Endothelial cell of umbilical vein (primary cell): ENCODE measurements around the gene TMC1. TPM values are rescaled to one million over a fixed set of nuclear protein-coding genes. Genes with fewer than 3 reads are reported as not detected.

Source experiments
- BruUV-seq: library from RNA; stranded (reverse); fragments of 400-500 nt; replicated peaks from 2 replicates; lab custom pipeline; 2021; lab: Mats Ljungman, UMichigan
- CTCF ChIA-PET: fragments of 300-600, 350-600 bp; sonication (Branson Sonifier 250); formaldehyde crosslinking; loops from one replicate; lab custom pipeline; 2021; ENCODE audit warnings: antibody characterized with exemption, inconsistent platforms; lab: Charles Lee
- POLR2A ChIA-PET: fragments of 300-600, 350-600 bp; sonication (Branson Sonifier 250); formaldehyde crosslinking; loops from one replicate; lab custom pipeline; 2021; ENCODE audit warnings: antibody characterized with exemption, inconsistent platforms; lab: Charles Lee
- DNase-seq: peaks from one replicate; pipeline ENCODE4 v3.0.0-alpha.2; 2011; ENCODE audit warnings: low read depth, low spot score
- FAIRE-seq: peaks from 2 replicates; lab custom pipeline; 2011; peaks lifted over from hg19 to GRCh38; lab: Jason Lieb, UNC
- H2AFZ ChIP-seq: 2 replicates; pipeline ENCODE4 v1.6.0; 2012; ENCODE audit warnings: low read depth, low read length, control low read depth, inconsistent platforms
- H3K27ac ChIP-seq: 2 replicates; pipeline ENCODE4 v1.5.1; 2011; ENCODE audit warnings: low read depth, mild to moderate bottlenecking, control low read depth, low read length, moderate library complexity; ENCODE audit not compliant: insufficient read depth
- H3K27me3 ChIP-seq, 2 experiments: 2 replicates each; pipeline versions ENCODE4 v1.6.0 to v1.6.1; 2011; ENCODE audit warnings: low read length in 2 of 2, mixed read lengths in 1 of 2; ENCODE audit not compliant: control insufficient read depth in 2 of 2, insufficient read depth in 2 of 2
- H3K36me3 ChIP-seq, 2 experiments: 2 replicates in 1 of 2; 3 replicates in 1 of 2; pipeline ENCODE4 v1.5.1; 2011; ENCODE audit warnings: low read length in 2 of 2, mild to moderate bottlenecking in 1 of 2, moderate library complexity in 1 of 2; ENCODE audit not compliant: control insufficient read depth in 2 of 2, insufficient read depth in 2 of 2; ENCODE audit errors: extremely low read depth in 1 of 2
- H3K4me1 ChIP-seq: 3 replicates; pipeline ENCODE4 v1.5.1; 2011; ENCODE audit warnings: mild to moderate bottlenecking, low read length; ENCODE audit not compliant: control insufficient read depth, insufficient read depth; ENCODE audit errors: extremely low read depth
- H3K4me2 ChIP-seq: 2 replicates; pipeline ENCODE4 v1.6.1; 2011; ENCODE audit warnings: low read length, control low read depth, mixed read lengths; ENCODE audit not compliant: insufficient read depth
- H3K4me3 ChIP-seq, 3 experiments: fragments of 200-600 bp in 1 of 3; sonication (generic), shearing (Covaris generic) in 1 of 3; replicated peaks in 1 of 3; 2 replicates each; pipeline ENCODE4 v1.5.1; 2011 to 2016; ENCODE audit warnings: control low read depth in 3 of 3, low read length in 3 of 3, mild to moderate bottlenecking in 2 of 3, inconsistent platforms in 1 of 3, low read depth in 1 of 3, moderate library complexity in 1 of 3; ENCODE audit not compliant: insufficient read depth in 1 of 3
- H3K79me2 ChIP-seq: 2 replicates; pipeline ENCODE4 v1.6.0; 2012; ENCODE audit warnings: low read length, inconsistent platforms; ENCODE audit not compliant: control insufficient read depth, insufficient read depth
- H3K9ac ChIP-seq: replicated peaks from 2 replicates; pipeline ENCODE3; 2011; ENCODE audit warnings: low read length, control low read depth; ENCODE audit not compliant: insufficient read depth; ENCODE audit errors: extremely low read depth
- H3K9me1 ChIP-seq: replicated peaks from 3 replicates; pipeline ENCODE4 v1.6.0; 2011; ENCODE audit warnings: mild to moderate bottlenecking, low read length; ENCODE audit not compliant: control insufficient read depth, insufficient read depth; ENCODE audit errors: extremely low read depth
- H3K9me3 ChIP-seq: replicated peaks from 2 replicates; pipeline ENCODE4 v1.5.1; 2012; ENCODE audit warnings: low read length, inconsistent platforms; ENCODE audit not compliant: control insufficient read depth, insufficient read depth
- H4K20me1 ChIP-seq: replicated peaks from 2 replicates; pipeline ENCODE3; 2011; ENCODE audit warnings: mild to moderate bottlenecking, low read length; ENCODE audit not compliant: control insufficient read depth, insufficient read depth; ENCODE audit errors: extremely low read depth
- CTCF ChIP-seq, 2 donors: IDR thresholded peaks; 1 replicate in 1 of 2; 2 replicates in 1 of 2; pipeline ENCODE4 v1.5.1; 2011; ENCODE audit warnings: low read length in 2 of 2, mild to moderate bottlenecking in 2 of 2, moderate library complexity in 2 of 2, control low read depth in 1 of 2, inconsistent platforms in 1 of 2, low read depth in 1 of 2; ENCODE audit not compliant: insufficient read depth in 1 of 2; ENCODE audit errors: extremely low read depth in 1 of 2
- EZH2 ChIP-seq: IDR thresholded peaks from 2 replicates; pipeline ENCODE4 v1.6.1; 2012; ENCODE audit warnings: borderline replicate concordance, low read depth, mild to moderate bottlenecking, moderate library complexity, low read length, inconsistent platforms; ENCODE audit not compliant: severe bottlenecking
- FOS ChIP-seq: IDR thresholded peaks from 2 replicates; pipeline ENCODE4 v1.6.1; 2011; ENCODE audit warnings: mild to moderate bottlenecking, low read length, moderate library complexity, borderline replicate concordance; ENCODE audit not compliant: insufficient read depth
- JUN ChIP-seq: IDR thresholded peaks from 2 replicates; pipeline ENCODE4 v1.6.1; 2011; ENCODE audit warnings: borderline replicate concordance, low read depth; ENCODE audit not compliant: insufficient read length, insufficient read depth
- POLR2A ChIP-seq: IDR thresholded peaks from 2 replicates; pipeline ENCODE4 v1.6.1; 2012; ENCODE audit warnings: low read depth, mild to moderate bottlenecking, control low read depth, low read length
- dilution Hi-C: fragments of 300-500 bp; cut with MboI; formaldehyde crosslinking; loops from one replicate; pipeline ENCODE4 v1.15.0; 2019; ENCODE audit warnings: low sequenced_read_pairs; ENCODE audit not compliant: extremely low pct_ligation_motif_present
- intact Hi-C: fragments of 100-400 bp; cut with micrococcal nuclease; formaldehyde crosslinking; loops from one replicate; pipeline ENCODE4 v1.10.0; 2022
- polyA plus RNA-seq, 4 experiments: library from polyadenylated mRNA; depleted of rRNA in 3 of 4; stranded (reverse) in 3 of 4; unstranded in 1 of 4; fragments of >200 nt; gene quantifications; 2 replicates each; pipeline versions ENCODE4 v1.2.1 to v1.2.3, GENCODE V29; 2011 to 2012; ENCODE audit warnings: missing spikeins in 1 of 4
- total RNA-seq: library from RNA; stranded (reverse); gene quantifications from 2 replicates; pipeline ENCODE4 v1.2.3, GENCODE V29; 2021
- TF ChIP-seq, protein P1 (sequence below): IDR thresholded peaks from 2 replicates; pipeline ENCODE4 v1.6.1; 2011; ENCODE audit not compliant: insufficient read depth, insufficient read length

Gene TMC1
- total and polyA plus RNA-seq, 2 donors (not counting 3 experiments of a cell fraction or from before 2014, with no cell fraction given): 1.5 TPM; not detected in 1

- POLR2A ChIA-PET: no interaction called here
- dilution Hi-C loops: no loop called here
- Histone ChIP-seq H3K9me1 (no peaks in the 10 kb centered on the region), H3K36me3 (no peaks in the 10 kb centered on the region), H3K4me1 (no peaks in the 10 kb centered on the region), H3K27ac (no peak overlapping the region), H3K27me3 (no peaks in the 10 kb centered on the region), H3K4me3 (no peak overlapping the region), H4K20me1 (no peaks in the 10 kb centered on the region), H3K9me3 (no peaks in the 10 kb centered on the region), H3K9ac (no peak overlapping the region), H3K79me2 (no peaks in the 10 kb centered on the region), H3K4me2 (no peak overlapping the region), H2AFZ (no peak overlapping the region)
- CTCF ChIA-PET: interaction anchor here (0.7 to 2.3 kb wide), 8 partner anchors 8 to 320 kb away, joined by 3 to 14 read pairs (median 4); no protein-coding TSS in a partner anchor
- intact Hi-C loops: no loop called here
- no peak for FAIRE-seq
- BruUV-seq: no TSS peak
- no peak for DNase-seq
- TF ChIP-seq FOS (no peak), POLR2A (no peak), JUN (no peak), EZH2 (no peak), CTCF (IDR thresholded peaks at IDR 0.05; ENCODE audit: extremely low read depth in 1 of 2, insufficient read depth in 1 of 2, low read depth in 1 of 2, low read length in 2 of 2) (no peak)
- TF ChIP-seq, protein P1, sequence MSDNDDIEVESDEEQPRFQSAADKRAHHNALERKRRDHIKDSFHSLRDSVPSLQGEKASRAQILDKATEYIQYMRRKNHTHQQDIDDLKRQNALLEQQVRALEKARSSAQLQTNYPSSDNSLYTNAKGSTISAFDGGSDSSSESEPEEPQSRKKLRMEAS: no peak
These were observed 78.6 kb downstream of the TMC1 start for GRCh38 chr9:72599874-72600534.
